ENCODE results near the gene IL22RA1.

The IL22RA1 gene

GRCh38 chr1:24124980-24125379 is 18.0 kb downstream of the IL22RA1 start:
- H3K4me3 ChIP-seq (ENCODE audit: low read depth, low read length): no peak overlapping the region
- no peak for TF ChIP-seq CTCF (IDR thresholded peaks at IDR 0.05; ENCODE audit: low read depth, low read length)
- no peak for DNase-seq (ENCODE audit: low read depth, low spot score)
- in situ Hi-C loops (cut with HindIII; ENCODE audit: low sequenced_read_pairs): no loop called here

- in situ Hi-C loops (cut with HindIII; ENCODE audit: low sequenced_read_pairs): no loop called here
- H3K4me3 ChIP-seq (ENCODE audit: low read depth, low read length): no peak overlapping the region
- TF ChIP-seq CTCF (IDR thresholded peaks at IDR 0.05; ENCODE audit: low read depth, low read length): no peak
- DNase-seq (ENCODE audit: low read depth, low spot score): no peak
Observed at GRCh38 chr1:24123611-24124010, 19.3 kb downstream of the IL22RA1 start.

GRCh38 chr1:24122776-24123175 is 20.2 kb downstream of the IL22RA1 start:
- no peak for DNase-seq (ENCODE audit: low read depth, low spot score)
- TF ChIP-seq CTCF (IDR thresholded peaks at IDR 0.05; ENCODE audit: low read depth, low read length): no peak
- no peak overlapping the region for H3K4me3 ChIP-seq (ENCODE audit: low read depth, low read length)
- in situ Hi-C loops (cut with HindIII; ENCODE audit: low sequenced_read_pairs): no loop called here

GRCh38 chr1:24121406-24121805 is 21.5 kb downstream of the IL22RA1 start:
- no peak for DNase-seq (ENCODE audit: low read depth, low spot score)
- in situ Hi-C loops (cut with HindIII; ENCODE audit: low sequenced_read_pairs): no loop called here
- no peak overlapping the region for H3K4me3 ChIP-seq (ENCODE audit: low read depth, low read length)
- TF ChIP-seq CTCF (IDR thresholded peaks at IDR 0.05; ENCODE audit: low read depth, low read length): no peak

- in situ Hi-C loops (cut with HindIII; ENCODE audit: low sequenced_read_pairs): no loop called here
- no peak overlapping the region for H3K4me3 ChIP-seq (ENCODE audit: low read depth, low read length)
- no peak for TF ChIP-seq CTCF (IDR thresholded peaks at IDR 0.05; ENCODE audit: low read depth, low read length)
- DNase-seq (ENCODE audit: low read depth, low spot score): no peak
Observed at GRCh38 chr1:24120965-24121364, 22.0 kb downstream of the IL22RA1 start.

- in situ Hi-C loops (cut with HindIII; ENCODE audit: low sequenced_read_pairs): no loop called here
- no peak for TF ChIP-seq CTCF (IDR thresholded peaks at IDR 0.05; ENCODE audit: low read depth, low read length)
- no peak overlapping the region for H3K4me3 ChIP-seq (ENCODE audit: low read depth, low read length)
- DNase-seq (ENCODE audit: low read depth, low spot score): no peak
Observed at GRCh38 chr1:24119859-24120756, 22.8 kb downstream of the IL22RA1 start.

All from astrocyte of the spinal cord (primary cell).